HG03108 (cell line): ENCODE data around the gene WFDC13.
"Not testable (repeated sequence)": the region's sequence is repeated elsewhere in the genome, so short reads cannot be mapped to it uniquely, and the experiment has no call there.

Source experiments
- ATAC-seq: cut with Tn5 transposase; IDR thresholded peaks from one replicate; pipeline ENCODE4 v1.9.1; 2021; ENCODE audit warnings: moderate library complexity; ENCODE audit not compliant: unreplicated experiment

WFDC13 gene

GRCh38 chr20:45701873-45702272 lies at the start of gene WFDC13:
Gene WFDC13 (plus strand): TSS chr20:45702038. CDS start chr20:45702124, 86 bp downstream.
- ATAC-seq: no peak

GRCh38 chr20:45657038-45657437 lies 44.8 kb upstream of the WFDC13 start:
- ATAC-seq: not testable (repeated sequence)

- ATAC-seq: no peak
These were observed 31.7 kb upstream of the WFDC13 start, which contains the start of gene WFDC11 for GRCh38 chr20:45670139-45670538. Gene WFDC11 (minus strand): TSS chr20:45670239. CDS start chr20:45650600, 19,639 bp downstream.

GRCh38 chr20:45672765-45673164 lies 29.1 kb upstream of the WFDC13 start:
- ATAC-seq: no peak

- no peak for ATAC-seq
These were observed 22.2 kb upstream of the WFDC13 start for GRCh38 chr20:45679650-45680049.

- no peak for ATAC-seq
These were observed 15.9 kb upstream of the WFDC13 start for GRCh38 chr20:45685896-45686295.

- ATAC-seq: not testable (repeated sequence)
These were observed 8.5 kb upstream of the WFDC13 start for GRCh38 chr20:45693346-45693745.

GRCh38 chr20:45695496-45695895 lies 6.3 kb upstream of the WFDC13 start:
- ATAC-seq: no peak

GRCh38 chr20:45701104-45701503 lies 734 bp upstream of the WFDC13 start:
- no peak for ATAC-seq

- no peak for ATAC-seq
These were observed 3.3 kb downstream of the WFDC13 start, which contains the start of gene WFDC10B for GRCh38 chr20:45704969-45705637. Gene WFDC10B (minus strand): TSS chr20:45705019. CDS start chr20:45685992, 19,027 bp downstream.

- not testable (repeated sequence) for ATAC-seq
These were observed 14.4 kb downstream of the WFDC13 start for GRCh38 chr20:45716141-45716688.

- ATAC-seq: no peak
These were observed 20.2 kb downstream of the WFDC13 start, which contains the start of gene SPINT4 for GRCh38 chr20:45722047-45722446. Gene SPINT4 (plus strand): TSS chr20:45722347. CDS start chr20:45722368, 21 bp downstream.

- ATAC-seq: no peak
These were observed 23.3 kb downstream of the WFDC13 start for GRCh38 chr20:45725134-45725533.

GRCh38 chr20:45727044-45727443 lies 25.2 kb downstream of the WFDC13 start:
- no peak for ATAC-seq

- no peak for ATAC-seq
These were observed 30.4 kb downstream of the WFDC13 start for GRCh38 chr20:45732199-45732598.

GRCh38 chr20:45735552-45735951 lies 33.7 kb downstream of the WFDC13 start:
- no peak for ATAC-seq

- no peak for ATAC-seq
These were observed 34.1 kb downstream of the WFDC13 start for GRCh38 chr20:45735988-45736387.

- no peak for ATAC-seq
These were observed 40.8 kb downstream of the WFDC13 start for GRCh38 chr20:45742596-45742995.

GRCh38 chr20:45745015-45745414 lies 43.2 kb downstream of the WFDC13 start:
- no peak for ATAC-seq

GRCh38 chr20:45751721-45752120 lies 49.9 kb downstream of the WFDC13 start:
- ATAC-seq: no peak

- ATAC-seq: no peak
These were observed 50.9 kb downstream of the WFDC13 start for GRCh38 chr20:45752746-45753145.

GRCh38 chr20:45758096-45758495 lies 56.3 kb downstream of the WFDC13 start:
- ATAC-seq: no peak
